Measurements from ENCODE around the gene DST. TPM values are rescaled to one million over a fixed set of nuclear protein-coding genes. Genes with fewer than 3 reads are reported as not detected.

The DST gene
- total and polyA plus RNA-seq, 2 of the 8 experiments (the other 6 are each of a cell fraction or from before 2014, with no cell fraction given), result 49.4 to 116 TPM

DNA sequence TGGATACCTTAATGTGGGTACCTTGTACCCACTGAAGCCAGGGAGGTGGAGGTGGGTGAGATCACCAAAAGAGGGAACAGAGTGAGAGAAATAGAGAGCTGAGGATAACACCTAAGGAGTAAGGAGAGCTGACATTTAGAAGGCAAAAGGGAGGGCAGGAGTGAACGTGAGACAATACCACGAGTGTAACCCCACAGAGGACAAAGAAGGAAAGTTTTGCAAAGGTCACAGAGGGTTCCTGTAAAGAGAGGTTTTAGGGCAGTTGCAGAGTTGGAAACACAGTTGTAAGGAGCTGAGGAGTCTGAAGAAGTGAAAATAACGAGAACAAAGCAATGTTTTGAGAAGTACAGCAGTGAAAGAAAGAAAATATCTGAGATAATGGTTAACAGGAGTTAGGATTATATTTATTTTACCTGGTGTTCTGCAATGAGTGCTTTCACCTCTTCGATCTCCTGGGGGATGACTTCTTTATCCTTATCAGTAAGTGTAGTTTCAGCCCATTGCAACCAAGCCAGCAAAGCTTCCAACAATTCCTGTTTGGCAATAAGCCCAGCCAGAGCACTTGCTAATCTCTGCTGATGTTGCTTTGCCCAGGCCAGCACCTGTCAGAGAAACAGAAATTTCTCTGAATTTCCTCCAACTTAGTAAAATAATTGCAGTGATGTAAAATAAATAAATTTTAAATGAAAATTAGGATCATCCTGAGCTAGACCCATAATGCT lies 166.8 kb downstream of the DST start:
- TF ChIP-seq CBX5 (IDR thresholded peaks at IDR 0.05; ENCODE audit: low read depth, low read length) (no peak), SIRT6 (IDR thresholded peaks at IDR 0.05; ENCODE audit: low read length) (no peak), HDAC6 (IDR thresholded peaks at IDR 0.05; ENCODE audit: low read depth, low read length) (no peak), HDAC2 (IDR thresholded peaks at IDR 0.05; ENCODE audit: borderline replicate concordance in 1 of 2, low read depth in 2 of 2, low read length in 2 of 2) (no peak)
- TF ChIP-seq, protein P1, sequence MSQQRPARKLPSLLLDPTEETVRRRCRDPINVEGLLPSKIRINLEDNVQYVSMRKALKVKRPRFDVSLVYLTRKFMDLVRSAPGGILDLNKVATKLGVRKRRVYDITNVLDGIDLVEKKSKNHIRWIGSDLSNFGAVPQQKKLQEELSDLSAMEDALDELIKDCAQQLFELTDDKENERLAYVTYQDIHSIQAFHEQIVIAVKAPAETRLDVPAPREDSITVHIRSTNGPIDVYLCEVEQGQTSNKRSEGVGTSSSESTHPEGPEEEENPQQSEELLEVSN (IDR thresholded peaks at IDR 0.05), result no peak
- Histone ChIP-seq H2BK20ac (ENCODE audit: low read length) (no peak overlapping the region), H4K20me1 (replicated peaks in 1 of 2; ENCODE audit: control insufficient read depth in 1 of 2, insufficient read depth in 2 of 2, low read length in 2 of 2) (no peaks in the 10 kb centered on the region), H3K36me3 (ENCODE audit: control insufficient read depth in 2 of 4, insufficient read depth in 4 of 4, low read length in 3 of 4) (peaks cover 3 to 60% (median 24%) of the 10 kb centered on the region in 4 experiments; a peak in 6 of 8 replicates), H3K79me1 (ENCODE audit: low read depth, low read length) (no peaks in the 10 kb centered on the region), H2BK12ac (ENCODE audit: low read depth, low read length) (no peak overlapping the region), H3K9me3 (ENCODE audit: insufficient read depth in 2 of 2, low read depth in 1 of 2, low read length in 1 of 2) (no peaks in the 10 kb centered on the region), H3K4me1 (replicated peaks in 1 of 4; ENCODE audit: control insufficient read depth in 3 of 4, insufficient read depth in 4 of 4, low read length in 3 of 4) (peaks cover 0 to 4% (median under 1%) of the 10 kb centered on the region in 4 experiments; a peak in 2 of 7 replicates), H2BK120ac (replicated peaks; ENCODE audit: low read depth, low read length) (no peak overlapping the region), H3K9ac (replicated peaks in 1 of 4; ENCODE audit: extremely low read depth in 1 of 4, low read depth in 3 of 4, low read length in 3 of 4) (no peak overlapping the region), H2BK5ac (ENCODE audit: low read depth, low read length) (no peak overlapping the region), H2AFZ (ENCODE audit: low read length) (no peak overlapping the region), H3K79me2 (ENCODE audit: control insufficient read depth in 1 of 2, insufficient read depth in 2 of 2, low read length in 2 of 2) (no peaks in the 10 kb centered on the region), H3K23me2 (ENCODE audit: low read depth, low read length) (no peaks in the 10 kb centered on the region; the same call in 1 of the 2 replicates), H3K27ac (ENCODE audit: low read depth, low read length) (no peak overlapping the region), H3K4me3 (ENCODE audit: extremely low read depth in 1 of 4, insufficient read depth in 2 of 4, low read depth in 3 of 4, low read length in 4 of 4) (no peak overlapping the region), H3K14ac (ENCODE audit: insufficient read length) (no peak overlapping the region), H4K91ac (replicated peaks; ENCODE audit: insufficient read length, low read length) (no peak overlapping the region), H3K4ac (replicated peaks; ENCODE audit: insufficient read length, low read depth, low read length) (no peak overlapping the region), H3K23ac (ENCODE audit: insufficient read length) (no peak overlapping the region), H2AK5ac (ENCODE audit: low read depth, low read length) (no peak overlapping the region), H2BK15ac (ENCODE audit: low read length) (no peak overlapping the region), H3K18ac (ENCODE audit: extremely low read depth, low read length) (no peak overlapping the region), H3K4me2 (ENCODE audit: insufficient read depth in 1 of 2, low read depth in 2 of 2, low read length in 2 of 2) (no peak overlapping the region), H3K27me3 (replicated peaks in 1 of 4; ENCODE audit: control insufficient read depth in 3 of 4, extremely low read depth in 1 of 4, insufficient read depth in 3 of 4, low read length in 3 of 4) (no peaks in the 10 kb centered on the region), H3K56ac (replicated peaks; ENCODE audit: insufficient read length, low read depth, low read length) (no peak overlapping the region), H4K8ac (ENCODE audit: extremely low read depth, insufficient read depth, low read length) (no peak overlapping the region), H4K5ac (ENCODE audit: insufficient read length, low read depth, low read length) (no peak overlapping the region)
- WGBS, 2 experiments (ENCODE audit: extremely low coverage in 1 of 2, insufficient coverage in 1 of 2, insufficient read length in 1 of 2, insufficient replicate concordance in 2 of 2, low coverage in 1 of 2, low lambda C conversion rate in 2 of 2, missing lambda C conversion rate in 1 of 2), result 89% methylated on average over 4 of the region's 4 CpGs; no CpG with 5 or more reads in 1 of the 2 experiments
- ChIA-PET CTCF (ENCODE audit: partially characterized antibody) (interaction anchor here (1.1 to 2.0 kb wide), 4 partner anchors 7 to 119 kb away, joined by 3 to 4 read pairs (median 4); no protein-coding TSS in a partner anchor), POLR2A (ENCODE audit: partially characterized antibody) (interaction anchor here (0.8 kb wide), 1 partner anchor 13 kb away, joined by 3 read pairs; no protein-coding TSS in a partner anchor)
- FAIRE-seq, result no peak
- DNase-seq (ENCODE audit: low read depth in 1 of 2, low spot score in 2 of 2), result no peak
